Fibroblast of the aortic adventitia (primary cell): ENCODE results near the gene OTOP2. TPM values are rescaled to one million over a fixed set of nuclear protein-coding genes. Genes with fewer than 3 reads are reported as not detected.

ENCODE experiments used
- DNase-seq: peaks from one replicate; pipeline ENCODE4 v3.0.0-alpha.2; 2010; ENCODE audit warnings: low read depth
- H3K4me3 ChIP-seq: 2 replicates; pipeline ENCODE4 v1.5.1; 2011; ENCODE audit warnings: low read depth, mild to moderate bottlenecking, control low read depth, low read length, moderate library complexity
- total RNA-seq: library from RNA; depleted of rRNA; stranded (reverse); fragments of >200 nt; gene quantifications from 2 replicates; pipeline ENCODE4 v1.2.3, GENCODE V29; 2012; ENCODE audit warnings: low replicate concordance
- TF ChIP-seq, protein P1 (sequence below): IDR thresholded peaks from 2 replicates; pipeline ENCODE4 v1.5.1; 2011; ENCODE audit warnings: mild to moderate bottlenecking, low read length, control low read depth, inconsistent platforms; ENCODE audit not compliant: insufficient read depth

Gene OTOP2
- total RNA-seq, 1 donor: not detected

DNA sequence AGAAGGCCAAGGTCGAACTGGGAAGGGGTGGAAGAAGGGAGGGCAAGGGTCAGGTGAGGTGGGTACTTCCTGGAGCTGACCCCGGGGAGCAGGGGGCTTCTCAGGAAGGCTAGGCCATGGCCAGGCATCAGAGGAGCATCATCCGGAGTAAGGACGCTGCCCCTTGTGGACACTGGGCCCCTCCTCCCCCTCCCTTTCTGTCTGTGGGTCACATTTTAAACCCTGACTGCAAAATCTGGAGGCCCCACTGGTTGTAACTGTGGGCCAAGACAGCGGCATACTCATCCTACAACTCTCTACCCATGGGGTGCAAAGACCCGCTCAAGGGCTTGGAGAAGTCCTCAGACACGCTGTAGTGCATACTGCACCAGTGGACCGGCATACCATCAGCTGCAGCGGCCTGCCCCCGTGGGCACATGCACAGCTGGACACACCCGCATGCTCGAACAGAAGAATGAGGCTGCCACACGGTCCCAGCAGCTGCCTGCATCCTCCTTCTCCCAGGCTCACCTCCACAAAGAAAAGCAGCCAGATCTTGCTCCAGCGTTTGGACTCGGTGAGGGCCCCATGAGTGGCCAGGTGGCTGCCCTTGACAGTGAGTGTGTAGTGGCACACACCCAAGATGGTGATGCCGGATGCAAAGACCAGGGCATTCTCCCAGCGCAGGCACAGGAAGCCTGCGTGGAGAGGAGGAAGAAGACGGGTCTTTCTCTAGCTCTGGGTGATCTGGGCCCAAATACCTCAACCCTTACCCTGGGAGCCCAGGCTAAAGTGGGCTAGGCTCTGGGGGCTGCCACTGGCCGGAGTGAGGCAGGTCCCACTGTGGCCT, 31.8 kb upstream of the OTOP2 start:
- DNase-seq: no peak
- TF ChIP-seq, protein P1, sequence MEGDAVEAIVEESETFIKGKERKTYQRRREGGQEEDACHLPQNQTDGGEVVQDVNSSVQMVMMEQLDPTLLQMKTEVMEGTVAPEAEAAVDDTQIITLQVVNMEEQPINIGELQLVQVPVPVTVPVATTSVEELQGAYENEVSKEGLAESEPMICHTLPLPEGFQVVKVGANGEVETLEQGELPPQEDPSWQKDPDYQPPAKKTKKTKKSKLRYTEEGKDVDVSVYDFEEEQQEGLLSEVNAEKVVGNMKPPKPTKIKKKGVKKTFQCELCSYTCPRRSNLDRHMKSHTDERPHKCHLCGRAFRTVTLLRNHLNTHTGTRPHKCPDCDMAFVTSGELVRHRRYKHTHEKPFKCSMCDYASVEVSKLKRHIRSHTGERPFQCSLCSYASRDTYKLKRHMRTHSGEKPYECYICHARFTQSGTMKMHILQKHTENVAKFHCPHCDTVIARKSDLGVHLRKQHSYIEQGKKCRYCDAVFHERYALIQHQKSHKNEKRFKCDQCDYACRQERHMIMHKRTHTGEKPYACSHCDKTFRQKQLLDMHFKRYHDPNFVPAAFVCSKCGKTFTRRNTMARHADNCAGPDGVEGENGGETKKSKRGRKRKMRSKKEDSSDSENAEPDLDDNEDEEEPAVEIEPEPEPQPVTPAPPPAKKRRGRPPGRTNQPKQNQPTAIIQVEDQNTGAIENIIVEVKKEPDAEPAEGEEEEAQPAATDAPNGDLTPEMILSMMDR: no peak
- H3K4me3 ChIP-seq: no peak overlapping the region

DNA sequence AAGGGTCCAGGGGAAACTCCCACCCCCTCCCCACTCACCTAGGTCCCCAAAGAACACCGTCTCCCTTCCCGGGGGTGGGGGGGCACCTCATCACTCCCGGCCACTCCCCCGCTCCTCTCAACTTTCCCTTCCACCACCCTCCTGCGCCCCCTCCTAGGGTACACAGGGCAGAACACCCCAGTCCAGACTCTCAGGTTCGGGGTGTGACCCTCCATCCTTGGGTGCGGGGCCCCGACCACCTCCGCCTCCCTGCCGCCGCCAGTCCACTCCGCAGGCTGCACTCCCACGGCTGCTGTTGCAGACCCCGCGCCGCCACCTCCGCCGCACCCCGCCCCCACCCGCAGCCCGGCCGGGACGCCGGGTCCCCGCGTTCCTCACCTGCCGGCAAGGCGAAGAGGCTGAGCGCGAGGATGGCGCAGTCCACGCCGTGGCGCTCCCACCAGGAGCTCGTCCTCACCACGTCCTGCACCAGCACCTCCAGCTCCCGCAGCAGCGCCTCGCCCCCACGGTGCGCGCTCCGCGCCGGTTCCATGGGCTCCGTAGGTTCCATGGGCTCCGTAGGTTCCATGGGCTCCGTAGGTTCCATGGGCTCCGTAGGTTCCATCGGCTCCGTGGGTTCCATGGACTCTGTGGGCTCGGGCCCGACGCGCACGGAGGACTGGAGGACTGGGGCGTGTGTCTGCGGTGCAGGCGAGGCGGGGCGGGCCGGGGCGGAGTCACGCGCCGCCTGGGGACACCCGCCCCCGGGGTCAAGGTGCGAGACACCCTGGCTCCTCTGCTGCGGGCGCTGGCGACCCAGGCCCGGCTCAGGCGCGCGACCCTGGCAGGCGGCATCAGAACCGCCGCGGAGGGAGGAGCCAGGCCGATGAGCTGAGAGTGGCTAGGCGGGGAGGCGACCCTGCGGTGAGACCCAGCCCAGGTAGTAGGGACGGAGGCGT, 30.8 kb upstream of the OTOP2 start, which contains the start of gene FADS6:
Gene FADS6 (minus strand): TSS at position 660 of the 938 bp plus-strand sequence. CDS start 38 bp downstream, at position 622.
- TF ChIP-seq, protein P1: no peak
- H3K4me3 ChIP-seq: no peak within 1 kb of the TSS
- DNase-seq: no peak

DNA sequence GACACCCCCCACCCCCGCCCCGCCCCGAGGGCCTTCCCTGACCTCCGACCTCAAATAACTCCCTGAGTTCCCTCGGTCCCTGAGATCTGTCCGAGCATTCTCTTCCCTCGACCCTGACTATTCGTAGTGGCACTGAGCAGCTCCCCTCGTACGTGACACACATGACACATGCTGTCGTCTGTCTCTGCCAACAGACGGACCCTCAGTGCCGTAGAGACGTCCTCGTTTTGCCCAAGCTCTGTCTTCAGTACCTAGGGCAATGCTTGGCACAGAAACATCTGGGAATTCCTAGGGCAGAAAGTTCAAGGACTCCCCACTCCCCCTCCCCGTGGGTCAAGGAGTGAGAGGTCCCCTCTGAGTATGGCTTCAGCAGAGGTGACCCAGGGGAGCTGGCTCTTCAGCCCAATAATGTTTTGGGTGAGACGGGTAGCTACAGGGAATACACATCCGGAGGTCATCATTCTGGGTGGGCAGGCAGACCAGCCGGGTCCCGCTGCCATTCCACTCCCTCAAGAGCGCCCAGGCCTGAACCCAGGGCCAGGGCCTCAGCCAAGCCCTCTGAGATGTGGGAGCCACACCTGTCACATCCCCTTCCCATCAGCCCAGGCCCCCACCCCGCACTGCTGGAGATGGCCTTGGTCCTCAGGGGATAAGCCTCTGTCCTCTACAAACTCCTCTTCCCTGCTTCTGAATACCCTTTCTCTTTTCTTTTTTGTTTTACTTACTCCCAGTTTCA, 30.0 kb upstream of the OTOP2 start:
- TF ChIP-seq, protein P1: no peak
- H3K4me3 ChIP-seq: no peak overlapping the region
- DNase-seq: no peak

DNA sequence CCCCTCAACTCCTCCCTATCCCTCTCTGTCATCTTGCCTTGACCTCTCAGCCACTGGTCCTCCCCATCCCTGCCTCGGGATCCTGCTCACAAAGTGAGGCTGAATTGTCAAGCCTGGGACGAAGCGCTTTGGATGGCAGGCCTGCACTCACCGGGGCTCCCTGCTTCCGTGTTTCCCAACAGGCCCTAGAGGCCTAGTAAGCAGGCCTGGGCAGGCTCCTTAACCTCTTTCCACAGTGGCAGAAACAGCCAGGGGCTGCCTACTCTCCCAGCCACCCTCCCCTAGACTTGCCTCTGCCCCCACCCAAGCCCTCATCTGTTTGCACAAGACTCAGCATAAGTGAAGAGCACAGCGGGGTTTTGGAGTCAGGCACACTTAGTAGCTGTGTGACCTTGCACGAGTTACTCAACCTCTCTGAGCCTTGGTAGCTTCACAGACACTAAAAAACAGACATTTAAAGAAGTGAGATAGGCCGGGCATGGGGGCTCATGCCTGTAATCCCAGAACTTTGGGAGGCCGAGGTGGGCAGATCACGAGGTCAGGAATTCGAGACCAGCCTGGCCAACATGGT, 25.6 kb upstream of the OTOP2 start:
- TF ChIP-seq, protein P1: no peak
- DNase-seq: no peak
- no peak overlapping the region for H3K4me3 ChIP-seq

DNA sequence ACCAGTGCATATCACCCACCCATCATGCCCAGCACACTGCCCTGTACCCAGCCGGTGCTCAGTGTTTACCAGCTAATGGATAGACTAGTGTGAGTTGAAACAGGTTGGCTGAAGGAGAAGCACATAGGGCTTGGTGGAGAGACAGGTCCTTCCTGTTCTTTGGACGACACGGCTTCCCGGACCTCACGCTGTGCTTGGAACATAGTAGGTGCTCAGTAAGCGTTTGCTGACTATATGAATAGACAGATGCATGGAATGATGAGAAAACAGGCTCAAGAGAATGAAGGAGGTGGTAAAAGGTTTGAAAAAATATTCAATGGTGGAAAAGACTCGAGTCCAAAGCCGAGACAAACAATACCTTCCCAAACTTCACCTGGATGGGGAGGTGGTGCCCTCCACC, 23.9 kb upstream of the OTOP2 start:
- DNase-seq: no peak
- H3K4me3 ChIP-seq: no peak overlapping the region
- TF ChIP-seq, protein P1: no peak
